ENCODE data around the gene CACUL1.

CACUL1 gene

DNA sequence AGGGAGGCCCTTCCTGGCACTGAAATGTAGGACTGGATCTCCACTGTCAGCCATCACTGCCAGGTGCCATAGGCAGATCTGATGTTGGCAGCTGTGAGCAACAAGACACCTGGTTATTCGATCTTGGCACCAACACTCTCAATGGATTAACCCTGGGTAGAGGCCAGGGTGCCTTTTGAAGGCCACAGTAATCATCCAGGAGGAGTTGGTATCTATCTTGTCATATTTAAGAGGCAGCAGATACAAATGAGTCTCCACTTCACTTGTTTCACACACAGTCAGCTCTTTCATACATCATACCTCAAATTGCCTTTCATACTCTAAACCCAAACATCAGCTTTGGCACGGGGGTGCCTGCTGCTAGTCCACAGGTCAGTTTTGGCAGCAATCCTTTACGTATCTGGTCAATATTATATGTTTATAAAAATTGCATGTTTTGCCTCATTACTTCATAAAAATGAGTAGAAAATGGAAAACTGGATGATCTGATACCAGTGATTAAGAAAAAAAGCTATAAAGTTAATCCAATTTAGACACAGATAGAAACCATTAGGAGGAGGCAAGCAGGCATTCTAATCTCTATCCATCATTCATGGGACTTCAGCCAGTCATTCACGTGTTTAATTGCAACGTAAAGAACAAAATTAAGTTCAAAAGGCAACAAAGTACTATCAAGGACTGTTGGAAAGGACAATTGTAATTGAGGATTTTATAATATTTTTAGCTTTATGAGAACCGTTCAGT is 12.7 kb upstream of the CACUL1 start:
- no peak for DNase-seq (ENCODE audit: extremely low read depth, insufficient read length)
- Histone ChIP-seq H3K36me3 (ENCODE audit: control insufficient read depth, insufficient read depth, low read length) (no peaks in the 10 kb centered on the region), H3K4me3 (replicated peaks; ENCODE audit: low read depth, low read length) (no peak overlapping the region), H3K27me3 (replicated peaks; ENCODE audit: control insufficient read depth, insufficient read depth, low read length) (no peaks in the 10 kb centered on the region; the same call in 1 of the 2 replicates)
- TF ChIP-seq, protein P1, sequence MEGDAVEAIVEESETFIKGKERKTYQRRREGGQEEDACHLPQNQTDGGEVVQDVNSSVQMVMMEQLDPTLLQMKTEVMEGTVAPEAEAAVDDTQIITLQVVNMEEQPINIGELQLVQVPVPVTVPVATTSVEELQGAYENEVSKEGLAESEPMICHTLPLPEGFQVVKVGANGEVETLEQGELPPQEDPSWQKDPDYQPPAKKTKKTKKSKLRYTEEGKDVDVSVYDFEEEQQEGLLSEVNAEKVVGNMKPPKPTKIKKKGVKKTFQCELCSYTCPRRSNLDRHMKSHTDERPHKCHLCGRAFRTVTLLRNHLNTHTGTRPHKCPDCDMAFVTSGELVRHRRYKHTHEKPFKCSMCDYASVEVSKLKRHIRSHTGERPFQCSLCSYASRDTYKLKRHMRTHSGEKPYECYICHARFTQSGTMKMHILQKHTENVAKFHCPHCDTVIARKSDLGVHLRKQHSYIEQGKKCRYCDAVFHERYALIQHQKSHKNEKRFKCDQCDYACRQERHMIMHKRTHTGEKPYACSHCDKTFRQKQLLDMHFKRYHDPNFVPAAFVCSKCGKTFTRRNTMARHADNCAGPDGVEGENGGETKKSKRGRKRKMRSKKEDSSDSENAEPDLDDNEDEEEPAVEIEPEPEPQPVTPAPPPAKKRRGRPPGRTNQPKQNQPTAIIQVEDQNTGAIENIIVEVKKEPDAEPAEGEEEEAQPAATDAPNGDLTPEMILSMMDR (IDR thresholded peaks at IDR 0.05; ENCODE audit: insufficient read depth, low read length, poor library complexity, severe bottlenecking), result no peak

GRCh38 chr10:118764195-118764594 is 9.4 kb upstream of the CACUL1 start:
- H3K4me3 ChIP-seq (replicated peaks; ENCODE audit: low read depth, low read length), result no peak overlapping the region
- H3K36me3 ChIP-seq (ENCODE audit: control insufficient read depth, insufficient read depth, low read length), result no peaks in the 10 kb centered on the region
- DNase-seq (ENCODE audit: extremely low read depth, insufficient read length), result no peak
- TF ChIP-seq, protein P1 (IDR thresholded peaks at IDR 0.05; ENCODE audit: insufficient read depth, low read length, poor library complexity, severe bottlenecking), result no peak
- no peaks in the 10 kb centered on the region; the same call in 1 of the 2 replicates for H3K27me3 ChIP-seq (replicated peaks; ENCODE audit: control insufficient read depth, insufficient read depth, low read length)

GRCh38 chr10:118763202-118763988 is 8.6 kb upstream of the CACUL1 start:
- Histone ChIP-seq H3K4me3 (replicated peaks; ENCODE audit: low read depth, low read length) (no peak overlapping the region), H3K27me3 (replicated peaks; ENCODE audit: control insufficient read depth, insufficient read depth, low read length) (no peaks in the 10 kb centered on the region; the same call in 1 of the 2 replicates), H3K36me3 (ENCODE audit: control insufficient read depth, insufficient read depth, low read length) (no peaks in the 10 kb centered on the region)
- TF ChIP-seq, protein P1 (IDR thresholded peaks at IDR 0.05; ENCODE audit: insufficient read depth, low read length, poor library complexity, severe bottlenecking), result no peak
- DNase-seq (ENCODE audit: extremely low read depth, insufficient read length), result no peak

DNA sequence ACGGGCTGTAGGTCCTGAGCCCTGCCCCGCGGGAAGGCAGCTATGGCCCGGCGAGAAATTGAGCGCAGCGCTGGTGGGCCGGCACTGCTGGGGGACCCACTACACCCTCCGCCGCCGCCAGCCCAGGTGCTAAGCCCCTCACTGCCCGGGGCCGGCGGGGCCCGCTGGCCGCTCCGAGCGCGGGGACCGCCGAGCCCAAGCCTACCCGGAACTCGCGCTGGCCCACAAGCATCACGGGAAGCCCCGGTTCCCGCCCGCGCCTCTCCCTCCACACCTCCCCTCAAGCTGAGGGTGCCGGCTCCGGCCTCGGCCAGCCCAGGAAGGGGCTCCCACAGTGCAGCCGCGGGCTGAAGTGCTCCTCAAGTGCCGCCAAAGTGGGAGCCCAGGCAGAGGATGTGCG is 5.5 kb upstream of the CACUL1 start:
- H3K4me3 ChIP-seq (replicated peaks; ENCODE audit: low read depth, low read length), result no peak overlapping the region
- TF ChIP-seq, protein P1 (IDR thresholded peaks at IDR 0.05; ENCODE audit: insufficient read depth, low read length, poor library complexity, severe bottlenecking), result no peak

DNA sequence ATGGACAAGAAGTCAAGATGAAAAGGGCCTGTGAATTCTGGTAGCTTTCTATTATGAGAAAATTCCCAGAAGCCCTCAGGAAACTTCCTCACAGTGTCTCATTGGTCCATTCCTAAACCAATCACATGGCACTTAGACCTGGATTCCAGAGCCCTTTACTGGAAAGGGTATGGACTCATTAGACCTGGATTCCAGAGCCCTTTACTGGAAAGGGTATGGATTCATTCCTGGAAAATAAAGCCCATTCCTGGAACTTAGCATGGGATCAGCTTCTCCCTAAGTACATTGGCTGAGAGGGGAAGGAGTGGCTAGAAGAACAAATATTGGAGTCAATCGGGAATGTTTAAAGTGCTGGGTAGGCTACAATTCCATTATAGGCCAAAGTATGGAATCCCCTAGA is 3.7 kb upstream of the CACUL1 start:
- DNase-seq (ENCODE audit: extremely low read depth, insufficient read length), result no peak
- TF ChIP-seq, protein P1 (IDR thresholded peaks at IDR 0.05; ENCODE audit: insufficient read depth, low read length, poor library complexity, severe bottlenecking), result no peak
- Histone ChIP-seq H3K4me3 (replicated peaks; ENCODE audit: low read depth, low read length) (no peak overlapping the region), H3K27me3 (replicated peaks; ENCODE audit: control insufficient read depth, insufficient read depth, low read length) (no peaks in the 10 kb centered on the region; the same call in 1 of the 2 replicates), H3K36me3 (ENCODE audit: control insufficient read depth, insufficient read depth, low read length) (no peaks in the 10 kb centered on the region)

More for the DNA sequence above, 5.5 kb upstream of the CACUL1 start:
- no peak for DNase-seq (ENCODE audit: extremely low read depth, insufficient read length)
- no peaks in the 10 kb centered on the region; the same call in 1 of the 2 replicates for H3K27me3 ChIP-seq (replicated peaks; ENCODE audit: control insufficient read depth, insufficient read depth, low read length)
- no peaks in the 10 kb centered on the region for H3K36me3 ChIP-seq (ENCODE audit: control insufficient read depth, insufficient read depth, low read length)

Measured in GM06990 (cell line).